ENCODE measurements around the gene SEMA3G. TPM values are rescaled to one million over a fixed set of nuclear protein-coding genes. Genes with fewer than 3 reads are reported as not detected.

SEMA3G gene
- total RNA-seq, 2 experiments from 2014 or later, result 0.34 to 0.69 TPM

- ChIA-PET CTCF (no interaction called here), POLR2A (no interaction called here)
- ATAC-seq (ENCODE audit: poor library complexity) (no peak), DNase-seq (no peak)
- no peaks in the 10 kb centered on the region for H3K27me3 ChIP-seq (ENCODE audit: control insufficient read depth in 1 of 2, insufficient read depth in 2 of 2, low read length in 2 of 2)
- no peaks in the 10 kb centered on the region for H3K4me1 ChIP-seq (ENCODE audit: insufficient read depth, low read length)
- no peaks in the 10 kb centered on the region for H3K9me3 Mint-ChIP-seq
- H3K4me3 ChIP-seq (ENCODE audit: low read length), result no peak overlapping the region
- TF ChIP-seq CTCF (IDR thresholded peaks at IDR 0.05), result no peak
- H3K36me3 ChIP-seq (ENCODE audit: insufficient read depth, low read length), result peaks cover 4% of the 10 kb centered on the region
- peaks cover 5% of the 10 kb centered on the region for H3K36me3 Mint-ChIP-seq (ENCODE audit: low read depth)
- H3K9me3 ChIP-seq (ENCODE audit: control insufficient read depth in 1 of 2, insufficient read depth in 1 of 2, low read length in 2 of 2), result no peaks in the 10 kb centered on the region
- no peak overlapping the region for H3K27ac ChIP-seq (ENCODE audit: low read depth in 1 of 2, low read length in 2 of 2)
- H3K27me3 Mint-ChIP-seq, result no peaks in the 10 kb centered on the region
- H3K4me3 Mint-ChIP-seq, result no peak overlapping the region
- intact Hi-C loops (cut with DNase I, micrococcal nuclease), result no loop called here
- H3K27ac Mint-ChIP-seq, result no peak overlapping the region
- H3K4me1 Mint-ChIP-seq (ENCODE audit: low read depth), result peaks cover 6% of the 10 kb centered on the region
These were observed 22.2 kb downstream of the SEMA3G start for GRCh38 chr3:52422669-52423068.

GRCh38 chr3:52420388-52420787, 24.5 kb downstream of the SEMA3G start:
- CTCF ChIA-PET, result no interaction called here

DNA sequence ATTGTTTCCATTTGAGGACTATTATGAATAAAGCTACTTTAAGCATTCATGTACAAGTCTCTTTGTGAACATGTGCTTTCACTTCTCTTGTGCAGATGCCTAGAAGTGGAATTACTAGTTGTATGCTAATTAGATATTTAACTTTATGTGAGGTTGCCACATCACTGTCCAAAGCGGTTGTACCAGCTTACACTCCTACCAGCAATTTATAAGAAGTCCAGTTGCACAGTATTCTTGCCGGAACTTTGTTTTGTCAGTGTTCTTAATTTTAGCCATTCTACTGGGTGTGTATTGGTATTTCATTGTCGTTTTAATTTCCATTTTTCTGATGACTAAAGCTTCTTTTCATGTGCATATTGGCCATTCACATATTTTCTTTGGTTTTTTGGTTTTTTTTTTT, 29.1 kb downstream of the SEMA3G start:
- peaks cover 13% of the 10 kb centered on the region for H3K36me3 Mint-ChIP-seq (ENCODE audit: low read depth)
- H3K4me3 ChIP-seq (ENCODE audit: low read length), result no peak overlapping the region
- ChIA-PET POLR2A (no interaction called here), CTCF (no interaction called here)
- H3K4me1 ChIP-seq (ENCODE audit: insufficient read depth, low read length), result peaks cover 17% of the 10 kb centered on the region
- DNase-seq (no peak), ATAC-seq (ENCODE audit: poor library complexity) (no peak)
- no peak for TF ChIP-seq CTCF (IDR thresholded peaks at IDR 0.05)
- H3K9me3 Mint-ChIP-seq, result no peaks in the 10 kb centered on the region
- no peaks in the 10 kb centered on the region for H3K27me3 ChIP-seq (ENCODE audit: control insufficient read depth in 1 of 2, insufficient read depth in 2 of 2, low read length in 2 of 2)
- intact Hi-C loops (cut with DNase I, micrococcal nuclease), result no loop called here
- no peaks in the 10 kb centered on the region for H3K9me3 ChIP-seq (ENCODE audit: control insufficient read depth in 1 of 2, insufficient read depth in 1 of 2, low read length in 2 of 2)
- H3K36me3 ChIP-seq (ENCODE audit: insufficient read depth, low read length), result peaks cover 4% of the 10 kb centered on the region
- no peak overlapping the region for H3K27ac ChIP-seq (ENCODE audit: low read depth in 1 of 2, low read length in 2 of 2)
- H3K27ac Mint-ChIP-seq, result no peak overlapping the region
- H3K4me1 Mint-ChIP-seq (ENCODE audit: low read depth), result peaks cover 38% of the 10 kb centered on the region
- H3K4me3 Mint-ChIP-seq, result no peak overlapping the region
- no peaks in the 10 kb centered on the region for H3K27me3 Mint-ChIP-seq

More at GRCh38 chr3:52420388-52420787, 24.5 kb downstream of the SEMA3G start:
- peaks cover 8% of the 10 kb centered on the region for H3K36me3 Mint-ChIP-seq (ENCODE audit: low read depth)
- no peaks in the 10 kb centered on the region for H3K9me3 ChIP-seq (ENCODE audit: control insufficient read depth in 1 of 2, insufficient read depth in 1 of 2, low read length in 2 of 2)
- no peaks in the 10 kb centered on the region for H3K27me3 ChIP-seq (ENCODE audit: control insufficient read depth in 1 of 2, insufficient read depth in 2 of 2, low read length in 2 of 2)
- H3K4me3 Mint-ChIP-seq, result no peak overlapping the region
- H3K27ac ChIP-seq (ENCODE audit: low read depth in 1 of 2, low read length in 2 of 2), result no peak overlapping the region
- no peak for TF ChIP-seq CTCF (IDR thresholded peaks at IDR 0.05)
- peaks cover 4% of the 10 kb centered on the region for H3K36me3 ChIP-seq (ENCODE audit: insufficient read depth, low read length)
- no peak for DNase-seq
- H3K27ac Mint-ChIP-seq, result no peak overlapping the region
- no peaks in the 10 kb centered on the region for H3K4me1 ChIP-seq (ENCODE audit: insufficient read depth, low read length)
- POLR2A ChIA-PET, result no interaction called here
- no peaks in the 10 kb centered on the region for H3K9me3 Mint-ChIP-seq
- no peak for ATAC-seq (ENCODE audit: poor library complexity)
- H3K27me3 Mint-ChIP-seq, result no peaks in the 10 kb centered on the region
- H3K4me1 Mint-ChIP-seq (ENCODE audit: low read depth), result peaks cover 12% of the 10 kb centered on the region
- intact Hi-C loops (cut with DNase I, micrococcal nuclease), result no loop called here
- H3K4me3 ChIP-seq (ENCODE audit: low read length), result no peak overlapping the region

All from CD4-positive, alpha-beta T cell (primary cell).